ENCODE data around the gene KCNT2. TPM values are rescaled to one million over a fixed set of nuclear protein-coding genes. Genes with fewer than 3 reads are reported as not detected.
"Not testable (repeated sequence)": the region's sequence is repeated elsewhere in the genome, so short reads cannot be mapped to it uniquely, and the experiment has no call there.

The KCNT2 gene
- total RNA-seq, 4 donors from 2014 or later: 0.35 to 0.88 (median 0.51) TPM; not detected in 1

DNA sequence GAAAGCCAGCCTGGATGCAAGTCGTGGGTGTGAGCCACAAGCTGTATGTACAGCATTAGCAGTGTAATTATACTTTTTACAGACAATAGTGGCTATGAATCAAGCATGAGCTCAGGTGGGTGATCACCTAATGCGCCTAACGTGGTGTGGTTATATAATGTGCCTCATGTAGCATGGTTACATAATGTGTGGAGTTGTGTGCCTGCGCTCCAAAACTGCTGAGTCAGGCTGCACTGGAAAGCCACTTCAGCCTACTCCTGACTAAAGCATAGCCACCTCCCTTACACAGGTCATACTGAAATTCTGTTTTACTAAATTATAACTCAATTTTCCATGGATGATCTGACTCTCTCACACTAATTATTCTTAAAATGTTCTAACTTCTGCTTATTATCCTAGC lies 69.8 kb downstream of the KCNT2 start:
- intact Hi-C loops (cut with DNase I; ENCODE audit: low total_unique reads): no loop called here
- TF ChIP-seq, protein P1, sequence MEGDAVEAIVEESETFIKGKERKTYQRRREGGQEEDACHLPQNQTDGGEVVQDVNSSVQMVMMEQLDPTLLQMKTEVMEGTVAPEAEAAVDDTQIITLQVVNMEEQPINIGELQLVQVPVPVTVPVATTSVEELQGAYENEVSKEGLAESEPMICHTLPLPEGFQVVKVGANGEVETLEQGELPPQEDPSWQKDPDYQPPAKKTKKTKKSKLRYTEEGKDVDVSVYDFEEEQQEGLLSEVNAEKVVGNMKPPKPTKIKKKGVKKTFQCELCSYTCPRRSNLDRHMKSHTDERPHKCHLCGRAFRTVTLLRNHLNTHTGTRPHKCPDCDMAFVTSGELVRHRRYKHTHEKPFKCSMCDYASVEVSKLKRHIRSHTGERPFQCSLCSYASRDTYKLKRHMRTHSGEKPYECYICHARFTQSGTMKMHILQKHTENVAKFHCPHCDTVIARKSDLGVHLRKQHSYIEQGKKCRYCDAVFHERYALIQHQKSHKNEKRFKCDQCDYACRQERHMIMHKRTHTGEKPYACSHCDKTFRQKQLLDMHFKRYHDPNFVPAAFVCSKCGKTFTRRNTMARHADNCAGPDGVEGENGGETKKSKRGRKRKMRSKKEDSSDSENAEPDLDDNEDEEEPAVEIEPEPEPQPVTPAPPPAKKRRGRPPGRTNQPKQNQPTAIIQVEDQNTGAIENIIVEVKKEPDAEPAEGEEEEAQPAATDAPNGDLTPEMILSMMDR (IDR thresholded peaks at IDR 0.05 in 4 of 5, conservative IDR thresholded peaks at IDR 0.05 in 1 of 5): no peak
- TF ChIP-seq POLR2A (IDR thresholded peaks at IDR 0.05): no peak
- in situ Hi-C loops (cut with MboI; ENCODE audit: low sequenced_read_pairs in 4 of 4): no loop called here
- ATAC-seq (no peak), DNase-seq (no peak)
- Histone ChIP-seq H3K36me3 (no peaks in the 10 kb centered on the region), H3K4me3 (no peak overlapping the region), H3K9me3 (no peaks in the 10 kb centered on the region), H3K4me1 (no peaks in the 10 kb centered on the region), H3K27me3 (no peaks in the 10 kb centered on the region), H3K27ac (no peak overlapping the region)

DNA sequence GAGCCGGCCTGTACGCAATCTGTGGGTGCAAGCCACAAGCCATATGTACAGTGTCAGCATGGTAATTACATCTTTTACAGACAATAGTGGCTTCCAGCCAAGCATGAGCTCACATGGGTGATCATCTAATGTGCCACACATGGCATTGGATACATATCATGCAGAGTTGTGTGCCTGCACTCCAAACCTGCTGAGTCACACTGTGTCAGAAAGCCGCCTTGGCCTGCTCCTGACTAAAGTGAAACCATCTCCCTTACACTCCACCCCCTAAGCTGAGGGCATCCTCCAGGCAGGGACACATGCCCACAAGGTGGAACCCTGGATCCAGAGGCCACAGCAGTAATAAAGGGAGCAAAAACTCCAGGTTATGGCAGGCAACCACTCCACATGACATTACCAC lies 72.5 kb downstream of the KCNT2 start:
- Histone ChIP-seq H3K9me3 (no peaks in the 10 kb centered on the region), H3K27ac (no peak overlapping the region), H3K27me3 (no peaks in the 10 kb centered on the region), H3K4me1 (no peaks in the 10 kb centered on the region), H3K36me3 (no peaks in the 10 kb centered on the region), H3K4me3 (no peak overlapping the region)
- no peak for ATAC-seq
- intact Hi-C loops (cut with DNase I; ENCODE audit: low total_unique reads): no loop called here
- TF ChIP-seq POLR2A (IDR thresholded peaks at IDR 0.05): no peak
- TF ChIP-seq, protein P1 (IDR thresholded peaks at IDR 0.05 in 4 of 5, conservative IDR thresholded peaks at IDR 0.05 in 1 of 5): no peak
- in situ Hi-C loops (cut with MboI; ENCODE audit: low sequenced_read_pairs in 4 of 4): no loop called here
- DNase-seq: no peak

DNA sequence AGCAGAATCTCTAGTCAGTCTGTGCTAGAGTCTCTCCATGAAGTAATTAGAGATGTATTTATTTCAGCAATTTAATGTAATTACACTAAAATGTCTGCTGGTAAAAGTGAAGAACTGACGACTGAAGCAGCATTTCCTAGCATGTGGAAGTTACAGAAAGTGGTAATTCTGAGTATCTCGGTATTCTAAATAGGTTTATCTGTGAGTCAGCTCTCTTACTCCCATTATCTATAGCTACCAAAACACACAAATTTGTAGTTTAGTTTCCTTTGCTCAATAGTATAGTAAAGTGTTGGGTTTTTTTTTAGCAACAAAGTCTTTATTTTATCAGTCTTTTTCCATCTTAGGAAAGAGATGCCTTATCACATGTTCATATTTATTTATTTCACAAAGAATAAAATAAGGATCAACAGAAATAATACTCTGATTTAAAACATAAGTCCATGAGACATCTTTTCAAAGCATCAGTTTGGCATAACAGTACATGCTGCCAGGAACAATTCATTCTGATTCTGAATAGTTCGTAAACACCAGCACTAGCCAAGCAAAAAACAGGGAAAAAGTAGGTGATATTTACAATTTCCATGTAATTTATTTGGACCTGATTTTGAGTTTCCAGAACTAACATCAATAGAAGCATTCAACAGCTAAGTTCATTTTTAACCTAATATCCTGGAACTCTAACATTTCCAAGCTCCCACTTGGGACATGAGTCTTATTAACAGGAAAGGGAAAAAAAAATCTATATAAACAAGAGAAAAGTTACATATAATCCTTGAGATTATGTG lies 76.3 kb downstream of the KCNT2 start:
- no peak overlapping the region for H3K4me3 ChIP-seq
- in situ Hi-C loops (cut with MboI; ENCODE audit: low sequenced_read_pairs in 4 of 4): no loop called here
- H3K27ac ChIP-seq: no peak overlapping the region
- TF ChIP-seq POLR2A (IDR thresholded peaks at IDR 0.05): no peak
- TF ChIP-seq, protein P1 (IDR thresholded peaks at IDR 0.05 in 4 of 5, conservative IDR thresholded peaks at IDR 0.05 in 1 of 5): no peak
- H3K27me3 ChIP-seq: no peaks in the 10 kb centered on the region
- ATAC-seq (no peak), DNase-seq (no peak)
- H3K9me3 ChIP-seq: no peaks in the 10 kb centered on the region
- intact Hi-C loops (cut with DNase I; ENCODE audit: low total_unique reads): no loop called here
- H3K36me3 ChIP-seq: no peaks in the 10 kb centered on the region
- H3K4me1 ChIP-seq: no peaks in the 10 kb centered on the region

DNA sequence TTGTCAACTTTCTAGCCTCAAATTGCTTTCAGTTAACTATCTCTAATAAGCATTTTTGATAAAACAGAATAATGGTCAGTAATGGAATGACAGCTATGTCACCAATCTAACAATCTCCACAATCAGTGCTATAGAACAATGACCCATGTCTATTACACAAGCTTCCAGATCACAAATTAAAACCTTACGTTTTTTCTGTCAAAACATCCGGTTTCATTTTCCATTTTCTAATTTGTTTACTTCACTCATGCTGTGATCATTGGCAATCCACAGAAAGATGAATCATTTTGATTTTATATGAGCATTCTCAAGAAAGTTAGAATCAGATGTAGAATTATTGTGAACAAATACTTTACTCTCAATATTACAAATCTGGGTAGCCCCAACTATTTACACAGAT lies 80.3 kb downstream of the KCNT2 start:
- no peak for DNase-seq
- Histone ChIP-seq H3K4me1 (no peaks in the 10 kb centered on the region), H3K27me3 (no peaks in the 10 kb centered on the region), H3K4me3 (no peak overlapping the region), H3K27ac (no peak overlapping the region), H3K9me3 (no peaks in the 10 kb centered on the region), H3K36me3 (no peaks in the 10 kb centered on the region)
- intact Hi-C loops (cut with DNase I; ENCODE audit: low total_unique reads) (no loop called here), in situ Hi-C loops (cut with MboI; ENCODE audit: low sequenced_read_pairs in 4 of 4) (no loop called here)
- no peak for ATAC-seq
- TF ChIP-seq, protein P1 (IDR thresholded peaks at IDR 0.05 in 4 of 5, conservative IDR thresholded peaks at IDR 0.05 in 1 of 5): no peak
- TF ChIP-seq POLR2A (IDR thresholded peaks at IDR 0.05): no peak

DNA sequence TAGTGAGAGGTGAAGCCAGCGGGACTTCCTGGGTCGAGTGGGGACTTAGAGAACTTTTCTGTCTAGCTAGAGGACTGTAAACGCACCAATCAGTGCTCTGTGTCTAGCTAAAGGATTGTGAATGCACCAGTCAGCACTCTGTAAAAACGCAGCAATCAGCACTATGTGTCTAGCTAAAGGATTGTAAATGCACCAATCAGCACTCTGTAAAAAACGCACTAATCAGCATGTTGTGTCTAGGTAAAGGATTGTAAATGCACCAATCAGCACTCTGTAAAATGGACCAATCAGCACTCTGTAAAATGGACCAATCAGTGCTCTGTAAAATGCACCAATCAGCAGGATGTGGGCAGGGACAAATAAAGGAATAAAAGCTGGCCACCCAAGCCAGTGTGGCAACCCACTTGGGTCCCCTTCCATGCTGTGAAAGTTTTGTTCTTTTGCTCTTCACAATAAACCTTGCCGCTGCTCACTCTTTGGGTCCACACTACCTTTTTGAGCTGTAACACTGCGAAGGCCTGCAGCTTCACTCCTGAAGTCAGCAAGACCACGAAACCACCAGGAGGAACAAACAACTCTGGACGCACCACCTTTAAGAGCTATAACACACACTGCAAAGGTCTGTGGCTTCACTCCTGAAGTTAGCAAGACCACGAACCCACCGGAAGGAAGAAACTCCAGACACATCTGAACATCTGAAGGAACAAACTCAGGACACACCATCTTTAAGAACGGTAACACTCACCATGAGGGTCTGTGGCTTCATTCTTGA lies 85.5 kb downstream of the KCNT2 start:
- H3K27ac ChIP-seq; in situ Hi-C loops (cut with MboI; ENCODE audit: low sequenced_read_pairs in 4 of 4); intact Hi-C loops (cut with DNase I; ENCODE audit: low total_unique reads); H3K27me3 ChIP-seq; H3K4me1 ChIP-seq; H3K36me3 ChIP-seq; DNase-seq; H3K9me3 ChIP-seq; ATAC-seq; H3K4me3 ChIP-seq: not testable (repeated sequence)

All from gastrocnemius medialis (tissue), 4 donors.